HCT116 (cell line): ENCODE results near the gene SEMA4D. TPM values are rescaled to one million over a fixed set of nuclear protein-coding genes. Genes with fewer than 3 reads are reported as not detected.

ENCODE experiments used
- ATAC-seq: fragments of 200-7000 bp; cut with Tn5 transposase; 2 replicates; pipeline ENCODE4 v1.9.1; 2020; ENCODE audit warnings: mild to moderate bottlenecking, moderate library complexity
- BruUV-seq: library from RNA; stranded (reverse); fragments of 400-500 nt; replicated peaks from 2 replicates; lab custom pipeline; 2021; lab: Mats Ljungman, UMichigan
- CTCF ChIA-PET: fragments of 300-600 bp; sonication (Branson Sonifier 250); formaldehyde crosslinking; loops from one replicate; lab custom pipeline; 2021; ENCODE audit warnings: antibody characterized with exemption; lab: Charles Lee
- POLR2A ChIA-PET: fragments of 300-600, 350-600 bp; sonication (Branson Sonifier 250); formaldehyde crosslinking; loops from one replicate; lab custom pipeline; 2021; ENCODE audit warnings: antibody characterized with exemption; lab: Charles Lee
- RAD21 ChIA-PET, 2 experiments: fragments of 300-600 bp; sonication (Branson Sonifier 250); formaldehyde crosslinking; loops; one replicate each; lab custom pipeline; 2023; ENCODE audit warnings: low total read pairs in 2 of 2; ENCODE audit not compliant: uncharacterized antibody in 2 of 2, unreplicated experiment in 2 of 2, low non-redundant PET in 1 of 2; lab: Charles Lee
- DNase-seq: peaks from one replicate; pipeline ENCODE4 v3.0.0-alpha.2; 2010; ENCODE audit warnings: low read depth, low spot score
- H2AFZ ChIP-seq: fragments of 200-600 bp; shearing (Covaris generic), sonication (generic); 2 replicates; pipeline ENCODE4 v1.6.1; 2017; ENCODE audit warnings: low read depth, mixed run types, mixed read lengths, antibody characterized with exemption, low read length; ENCODE audit not compliant: poor library complexity, severe bottlenecking
- H3K27ac ChIP-seq: 2 replicates; pipeline ENCODE4 v1.5.1; 2012; ENCODE audit warnings: low read depth, low read length
- H3K27me3 ChIP-seq: fragments of 200-600 bp; sonication (generic); 2 replicates; pipeline ENCODE4 v1.6.1; 2016; ENCODE audit warnings: mixed run types, low read length, mixed read lengths; ENCODE audit not compliant: insufficient read depth
- H3K36me3 ChIP-seq, 2 experiments: fragments of 200-500 bp in 1 of 2; fragments of 200-600 bp in 1 of 2; sonication (Bioruptor generic) in 1 of 2; sonication (generic) in 1 of 2; 2 replicates each; pipeline versions ENCODE4 v1.5.1 to v1.6.1; 2014 to 2016; ENCODE audit warnings: low read length in 2 of 2, inconsistent platforms in 1 of 2, mixed read lengths in 1 of 2, mixed run types in 1 of 2; ENCODE audit not compliant: insufficient read depth in 2 of 2, control insufficient read depth in 1 of 2
- H3K4me1 ChIP-seq, 2 experiments: fragments of 200-600 bp in 1 of 2; sonication (generic) in 1 of 2; 2 replicates each; pipeline versions ENCODE4 v1.5.1 to v1.6.1; 2012 to 2017; ENCODE audit warnings: low read length in 2 of 2, inconsistent platforms in 1 of 2, mild to moderate bottlenecking in 1 of 2, mixed read lengths in 1 of 2, mixed run types in 1 of 2, moderate library complexity in 1 of 2; ENCODE audit not compliant: insufficient read depth in 2 of 2, control insufficient read depth in 1 of 2
- H3K4me2 ChIP-seq: fragments of 200-600 bp; sonication (generic); 2 replicates; pipeline ENCODE4 v1.6.1; 2017; ENCODE audit warnings: mixed run types, low read length, mixed read lengths
- H3K4me3 ChIP-seq, 2 experiments: fragments of 200-600 bp in 1 of 2; sonication (generic) in 1 of 2; replicated peaks in 1 of 2; 2 replicates each; pipeline ENCODE4 v1.5.1; 2011 to 2016; ENCODE audit warnings: low read length in 2 of 2, control low read depth in 1 of 2, low read depth in 1 of 2, mild to moderate bottlenecking in 1 of 2, mixed read lengths in 1 of 2, mixed run types in 1 of 2
- H3K79me2 ChIP-seq: fragments of 200-600 bp; sonication (generic); 2 replicates; pipeline ENCODE4 v1.6.1; 2017; ENCODE audit warnings: mild to moderate bottlenecking, mixed run types, low read length, moderate library complexity, mixed read lengths; ENCODE audit not compliant: insufficient read depth
- H3K9ac ChIP-seq: fragments of 200-600 bp; sonication (generic); 2 replicates; pipeline ENCODE4 v1.6.1; 2016; ENCODE audit warnings: low read length, mixed read lengths
- H3K9me2 ChIP-seq: fragments of 200-600 bp; sonication (generic), shearing (Covaris generic); 2 replicates; pipeline ENCODE4 v1.6.1; 2017; ENCODE audit warnings: mixed run types, mild to moderate bottlenecking, moderate library complexity; ENCODE audit not compliant: insufficient read depth
- H3K9me3 ChIP-seq, 2 experiments: fragments of 200-500 bp in 1 of 2; fragments of 200-600 bp in 1 of 2; sonication (Bioruptor generic) in 1 of 2; sonication (generic) in 1 of 2; 2 replicates each; pipeline ENCODE4 v1.6.1; 2014 to 2017; ENCODE audit warnings: low read length in 2 of 2, mixed read lengths in 2 of 2, inconsistent platforms in 1 of 2, low read depth in 1 of 2, mild to moderate bottlenecking in 1 of 2, mixed run types in 1 of 2, moderate library complexity in 1 of 2; ENCODE audit not compliant: control insufficient read depth in 1 of 2, insufficient read depth in 1 of 2
- H4K20me1 ChIP-seq: fragments of 200-600 bp; sonication (generic), shearing (Covaris generic); 2 replicates; pipeline ENCODE4 v1.6.1; 2017; ENCODE audit warnings: mixed run types, mild to moderate bottlenecking, moderate library complexity; ENCODE audit not compliant: insufficient read depth
- CBX3 ChIP-seq: IDR thresholded peaks from 2 replicates; pipeline ENCODE4 v1.6.1; 2012; ENCODE audit warnings: low read depth
- CEBPB ChIP-seq: IDR thresholded peaks from 2 replicates; pipeline ENCODE4 v1.6.1; 2012; ENCODE audit warnings: low read depth
- EGR1 ChIP-seq: IDR thresholded peaks from 2 replicates; pipeline ENCODE4 v1.6.1; 2012; ENCODE audit warnings: low read depth
- ELF1 ChIP-seq: IDR thresholded peaks from 2 replicates; pipeline ENCODE4 v1.6.1; 2012; ENCODE audit warnings: low read depth, borderline replicate concordance
- EZH2 ChIP-seq: fragments of 200-600 bp; sonication (generic); IDR thresholded peaks from 2 replicates; pipeline ENCODE4 v1.6.1; 2017; ENCODE audit warnings: antibody characterized with exemption, mixed run types
- EZH2phosphoT487 ChIP-seq: fragments of 200-600 bp; IDR thresholded peaks from 2 replicates; pipeline ENCODE4 v1.6.1; 2018; ENCODE audit warnings: antibody characterized with exemption, borderline replicate concordance
- FOSL1 ChIP-seq: IDR thresholded peaks from 2 replicates; pipeline ENCODE4 v1.6.1; 2012; ENCODE audit warnings: low read depth
- JUND ChIP-seq: IDR thresholded peaks from 2 replicates; pipeline ENCODE4 v1.6.1; 2012
- POLR2A ChIP-seq: IDR thresholded peaks from 2 replicates; pipeline ENCODE4 v1.7.0; 2011; ENCODE audit warnings: borderline replicate concordance; ENCODE audit not compliant: insufficient read depth, insufficient read length; ENCODE audit errors: extremely low read depth
- POLR2AphosphoS5 ChIP-seq: IDR thresholded peaks from 2 replicates; pipeline ENCODE4 v1.6.1; 2011; ENCODE audit warnings: mild to moderate bottlenecking, low read depth, low read length, moderate library complexity
- REST ChIP-seq: IDR thresholded peaks from 2 replicates; pipeline ENCODE4 v1.6.1; 2012; ENCODE audit warnings: low read depth
- SIN3A ChIP-seq: IDR thresholded peaks from 2 replicates; pipeline ENCODE4 v1.6.1; 2012; ENCODE audit warnings: low read depth
- SRF ChIP-seq: IDR thresholded peaks from 2 replicates; pipeline ENCODE4 v1.6.1; 2012; ENCODE audit warnings: low read depth
- TCF7L2 ChIP-seq: IDR thresholded peaks from 2 replicates; pipeline ENCODE4 v1.7.0; 2011; ENCODE audit warnings: borderline replicate concordance, inconsistent platforms; ENCODE audit not compliant: insufficient read depth, insufficient read length; ENCODE audit errors: extremely low read depth
- YY1 ChIP-seq: IDR thresholded peaks from 2 replicates; pipeline ENCODE4 v1.6.1; 2011; ENCODE audit warnings: low read length, low read depth, moderate library complexity, mild to moderate bottlenecking; ENCODE audit not compliant: insufficient replicate concordance; ENCODE audit errors: extremely low read depth
- ZFX ChIP-seq: fragments of 450-650 bp; IDR thresholded peaks from 2 replicates; pipeline ENCODE4 v1.6.1; 2017
- ZNF274 ChIP-seq: fragments of 200-500 bp; sonication (Bioruptor generic); IDR thresholded peaks from 2 replicates; pipeline ENCODE4 v1.6.1; 2014; ENCODE audit warnings: mild to moderate bottlenecking, low read depth, low read length, inconsistent platforms
- intact Hi-C: fragments of 100-400 bp; cut with micrococcal nuclease; formaldehyde crosslinking; loops from 2 replicates; pipeline ENCODE4 v1.10.0; 2022
- total RNA-seq: library from RNA; stranded (reverse); gene quantifications from one replicate; pipeline ENCODE4 v1.2.1, GENCODE V29; 2021; ENCODE audit not compliant: unreplicated experiment
- TF ChIP-seq, protein P1 (sequence below), 3 experiments: fragments of 200-600 bp in 1 of 3; sonication (generic) in 1 of 3; IDR thresholded peaks in 2 of 3; conservative IDR thresholded peaks in 1 of 3; 2 replicates each; pipeline ENCODE4 v1.5.1; 2012 to 2017; ENCODE audit warnings: low read depth in 2 of 3, low read length in 2 of 3, antibody characterized with exemption in 1 of 3, borderline replicate concordance in 1 of 3, control low read depth in 1 of 3, mild to moderate bottlenecking in 1 of 3, mixed read lengths in 1 of 3, mixed run types in 1 of 3, moderate library complexity in 1 of 3; ENCODE audit not compliant: insufficient read depth in 1 of 3
- TF ChIP-seq, protein P2 (sequence below): IDR thresholded peaks from 2 replicates; pipeline ENCODE4 v1.6.1; 2012
- TF ChIP-seq, protein P3 (sequence below): IDR thresholded peaks from 2 replicates; pipeline ENCODE4 v1.6.1; 2011; ENCODE audit warnings: mild to moderate bottlenecking, low read length, moderate library complexity; ENCODE audit not compliant: insufficient replicate concordance; ENCODE audit errors: extremely low read depth

The SEMA4D gene
- total RNA-seq, 1 experiment from 2014 or later = 32.0 TPM

DNA sequence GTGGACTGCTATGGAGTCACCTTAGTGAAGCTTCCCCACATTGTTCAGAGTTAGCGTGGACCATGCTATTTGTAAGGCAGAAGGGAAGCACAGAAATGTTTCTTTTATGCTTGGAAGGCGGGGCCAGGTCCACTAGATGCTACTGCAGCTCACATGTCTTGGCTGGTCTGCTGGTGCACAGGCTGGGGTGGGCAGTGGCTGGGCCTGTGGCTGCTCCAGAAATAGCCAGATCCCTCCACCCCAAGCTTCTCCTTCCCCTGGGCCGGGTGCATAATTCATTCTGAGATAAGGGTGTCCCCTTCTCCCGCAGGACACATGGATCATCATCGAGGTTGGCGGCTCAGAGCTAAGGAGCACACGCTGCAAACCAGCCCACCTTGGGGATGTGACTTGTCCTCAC is 14.5 kb upstream of the SEMA4D start:
- no peak overlapping the region for H2AFZ ChIP-seq
- H3K79me2 ChIP-seq = no peaks in the 10 kb centered on the region
- CTCF ChIA-PET = interaction anchor here (1.9 kb wide), 1 partner anchor 37 kb away, joined by 4 read pairs; no protein-coding TSS in a partner anchor
- H3K4me3 ChIP-seq = no peak overlapping the region
- H4K20me1 ChIP-seq = no peaks in the 10 kb centered on the region
- no peak overlapping the region for H3K4me2 ChIP-seq
- H3K9ac ChIP-seq = no peak overlapping the region
- no peak for DNase-seq
- H3K9me2 ChIP-seq = no peaks in the 10 kb centered on the region
- no peak for ATAC-seq
- RAD21 ChIA-PET = no interaction called here
- no peaks in the 10 kb centered on the region for H3K9me3 ChIP-seq
- no peak for TF ChIP-seq POLR2A
- no peak for TF ChIP-seq ZFX
- TF ChIP-seq CEBPB = no peak
- TF ChIP-seq POLR2AphosphoS5 = no peak
- no peak for TF ChIP-seq FOSL1
- no peak for TF ChIP-seq REST
- no peak for TF ChIP-seq SRF
- TF ChIP-seq EZH2phosphoT487 = no peak
- no peak for TF ChIP-seq TCF7L2
- no peak for TF ChIP-seq ELF1
- TF ChIP-seq, protein P1, sequence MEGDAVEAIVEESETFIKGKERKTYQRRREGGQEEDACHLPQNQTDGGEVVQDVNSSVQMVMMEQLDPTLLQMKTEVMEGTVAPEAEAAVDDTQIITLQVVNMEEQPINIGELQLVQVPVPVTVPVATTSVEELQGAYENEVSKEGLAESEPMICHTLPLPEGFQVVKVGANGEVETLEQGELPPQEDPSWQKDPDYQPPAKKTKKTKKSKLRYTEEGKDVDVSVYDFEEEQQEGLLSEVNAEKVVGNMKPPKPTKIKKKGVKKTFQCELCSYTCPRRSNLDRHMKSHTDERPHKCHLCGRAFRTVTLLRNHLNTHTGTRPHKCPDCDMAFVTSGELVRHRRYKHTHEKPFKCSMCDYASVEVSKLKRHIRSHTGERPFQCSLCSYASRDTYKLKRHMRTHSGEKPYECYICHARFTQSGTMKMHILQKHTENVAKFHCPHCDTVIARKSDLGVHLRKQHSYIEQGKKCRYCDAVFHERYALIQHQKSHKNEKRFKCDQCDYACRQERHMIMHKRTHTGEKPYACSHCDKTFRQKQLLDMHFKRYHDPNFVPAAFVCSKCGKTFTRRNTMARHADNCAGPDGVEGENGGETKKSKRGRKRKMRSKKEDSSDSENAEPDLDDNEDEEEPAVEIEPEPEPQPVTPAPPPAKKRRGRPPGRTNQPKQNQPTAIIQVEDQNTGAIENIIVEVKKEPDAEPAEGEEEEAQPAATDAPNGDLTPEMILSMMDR (IDR thresholded peaks at IDR 0.05 in 2 of 3, conservative IDR thresholded peaks at IDR 0.05 in 1 of 3; ENCODE audit: borderline replicate concordance in 1 of 3, insufficient read depth in 1 of 3, low read depth in 2 of 3, low read length in 2 of 3) = no peak
- no peak for TF ChIP-seq YY1
- no peak for TF ChIP-seq JUND
- TF ChIP-seq, protein P2, sequence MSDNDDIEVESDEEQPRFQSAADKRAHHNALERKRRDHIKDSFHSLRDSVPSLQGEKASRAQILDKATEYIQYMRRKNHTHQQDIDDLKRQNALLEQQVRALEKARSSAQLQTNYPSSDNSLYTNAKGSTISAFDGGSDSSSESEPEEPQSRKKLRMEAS = no peak
- no peak for TF ChIP-seq CBX3
- TF ChIP-seq, protein P3, sequence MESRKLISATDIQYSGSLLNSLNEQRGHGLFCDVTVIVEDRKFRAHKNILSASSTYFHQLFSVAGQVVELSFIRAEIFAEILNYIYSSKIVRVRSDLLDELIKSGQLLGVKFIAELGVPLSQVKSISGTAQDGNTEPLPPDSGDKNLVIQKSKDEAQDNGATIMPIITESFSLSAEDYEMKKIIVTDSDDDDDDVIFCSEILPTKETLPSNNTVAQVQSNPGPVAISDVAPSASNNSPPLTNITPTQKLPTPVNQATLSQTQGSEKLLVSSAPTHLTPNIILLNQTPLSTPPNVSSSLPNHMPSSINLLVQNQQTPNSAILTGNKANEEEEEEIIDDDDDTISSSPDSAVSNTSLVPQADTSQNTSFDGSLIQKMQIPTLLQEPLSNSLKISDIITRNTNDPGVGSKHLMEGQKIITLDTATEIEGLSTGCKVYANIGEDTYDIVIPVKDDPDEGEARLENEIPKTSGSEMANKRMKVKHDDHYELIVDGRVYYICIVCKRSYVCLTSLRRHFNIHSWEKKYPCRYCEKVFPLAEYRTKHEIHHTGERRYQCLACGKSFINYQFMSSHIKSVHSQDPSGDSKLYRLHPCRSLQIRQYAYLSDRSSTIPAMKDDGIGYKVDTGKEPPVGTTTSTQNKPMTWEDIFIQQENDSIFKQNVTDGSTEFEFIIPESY = no peak
- no peak for TF ChIP-seq EGR1
- no peak for TF ChIP-seq ZNF274
- TF ChIP-seq SIN3A = no peak
- no peak for TF ChIP-seq EZH2
- no peaks in the 10 kb centered on the region for H3K36me3 ChIP-seq
- BruUV-seq = no TSS peak
- intact Hi-C loops = no loop called here
- POLR2A ChIA-PET = no interaction called here
- H3K27ac ChIP-seq = no peak overlapping the region
- no peaks in the 10 kb centered on the region for H3K4me1 ChIP-seq
- peaks cover 28% of the 10 kb centered on the region; the same call in 1 of the 2 replicates for H3K27me3 ChIP-seq
